Mucosa of stomach (tissue), 1 donor: ENCODE measurements around the gene CRYGN.
A peak's percentile ranks its signal among the peaks of the same experiment; 100 is the strongest.

Source experiments
- H3K27me3 ChIP-seq: one replicate; pipeline ENCODE4 v1.7.0; 2013; ENCODE audit warnings: mild to moderate bottlenecking, low read length; ENCODE audit not compliant: control insufficient read depth, insufficient read depth
- H3K36me3 ChIP-seq: one replicate; pipeline ENCODE4 v1.7.0; 2013; ENCODE audit warnings: low read length; ENCODE audit not compliant: control insufficient read depth, insufficient read depth
- H3K4me1 ChIP-seq: one replicate; pipeline ENCODE4 v1.7.0; 2013; ENCODE audit warnings: mild to moderate bottlenecking, low read length; ENCODE audit not compliant: control insufficient read depth, insufficient read depth
- H3K4me3 ChIP-seq: one replicate; pipeline ENCODE4 v1.7.0; 2013; ENCODE audit warnings: low read length
- H3K9ac ChIP-seq: one replicate; pipeline ENCODE4 v1.7.0; 2013; ENCODE audit warnings: mild to moderate bottlenecking, low read length, moderate library complexity
- H3K9me3 ChIP-seq: one replicate; pipeline ENCODE4 v1.7.0; 2013; ENCODE audit warnings: mild to moderate bottlenecking, low read length, moderate library complexity; ENCODE audit not compliant: control insufficient read depth
- donor health status: Pancreatic carcinoma.

Gene CRYGN

DNA sequence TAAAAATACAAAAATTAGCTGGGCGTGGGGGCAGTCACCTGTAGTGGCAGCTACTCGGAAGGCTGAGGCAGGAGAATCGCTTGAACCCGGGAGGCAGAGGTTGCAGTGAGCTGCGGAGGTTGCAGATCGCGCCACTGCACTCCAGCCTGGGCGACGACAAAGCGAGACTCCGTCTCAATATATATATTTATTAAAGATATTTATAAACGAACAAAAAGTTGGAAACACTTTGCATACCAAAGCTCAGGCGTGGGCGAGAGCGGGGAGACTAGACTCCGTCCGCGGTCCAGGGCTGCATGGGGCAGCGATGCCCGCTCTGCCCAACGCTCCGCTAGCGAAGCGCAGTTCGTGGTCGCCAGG lies 7.9 kb upstream of the CRYGN start:
- no peaks in the 10 kb centered on the region for H3K9me3 ChIP-seq
- no peaks in the 10 kb centered on the region for H3K36me3 ChIP-seq
- peaks cover 3% of the 10 kb centered on the region for H3K4me1 ChIP-seq
- H3K4me3 ChIP-seq: no peak overlapping the region
- peaks cover 12% of the 10 kb centered on the region for H3K27me3 ChIP-seq
- peak overlapping the region; percentile 72 for H3K9ac ChIP-seq

DNA sequence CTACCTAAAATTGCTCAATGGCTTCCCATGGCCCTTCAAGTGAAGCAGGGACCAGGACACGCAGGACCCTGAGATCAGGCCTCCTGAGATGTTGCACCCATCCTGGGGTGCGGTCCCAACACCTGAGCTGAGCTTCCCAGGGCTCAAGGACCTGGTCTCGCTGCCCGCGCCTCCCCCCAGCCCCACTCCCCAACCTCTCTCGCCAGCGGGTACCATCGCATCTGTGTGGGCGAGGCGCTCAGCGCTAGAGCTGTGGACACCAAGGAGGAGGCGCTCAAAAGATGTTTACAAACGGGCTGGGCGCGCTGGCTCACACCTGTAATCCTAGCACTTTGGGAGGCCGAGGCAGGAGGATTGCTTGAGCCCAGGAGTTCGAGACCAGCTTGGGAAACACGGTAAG lies 7.4 kb upstream of the CRYGN start:
- H3K27me3 ChIP-seq: peaks cover 12% of the 10 kb centered on the region
- no peaks in the 10 kb centered on the region for H3K9me3 ChIP-seq
- H3K9ac ChIP-seq: no peak overlapping the region
- H3K36me3 ChIP-seq: no peaks in the 10 kb centered on the region
- H3K4me3 ChIP-seq: no peak overlapping the region
- peaks cover 3% of the 10 kb centered on the region for H3K4me1 ChIP-seq

DNA sequence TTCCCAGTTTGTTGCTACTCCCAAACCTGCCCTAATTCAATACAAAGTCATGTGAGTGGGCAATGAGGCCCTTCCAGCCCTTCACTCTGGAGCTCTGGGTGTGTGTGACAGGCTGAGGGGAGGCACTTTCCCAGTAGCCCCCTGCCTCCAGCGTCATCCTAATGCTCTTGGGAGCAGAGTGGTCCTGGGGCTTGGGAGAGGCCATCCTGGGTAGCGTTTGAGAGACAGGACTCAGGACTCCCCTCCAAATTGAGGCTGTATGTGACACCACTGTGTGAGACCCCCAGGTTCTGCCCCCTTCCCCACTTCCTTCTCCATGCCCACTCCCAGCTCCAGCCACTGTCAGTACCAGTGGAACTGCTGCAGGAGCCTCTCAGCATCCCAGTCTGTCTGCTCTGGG lies 6.5 kb upstream of the CRYGN start:
- Histone ChIP-seq H3K9me3 (no peaks in the 10 kb centered on the region), H3K4me3 (no peak overlapping the region), H3K27me3 (peaks cover 9% of the 10 kb centered on the region), H3K36me3 (no peaks in the 10 kb centered on the region), H3K9ac (no peak overlapping the region), H3K4me1 (peaks cover 3% of the 10 kb centered on the region)

DNA sequence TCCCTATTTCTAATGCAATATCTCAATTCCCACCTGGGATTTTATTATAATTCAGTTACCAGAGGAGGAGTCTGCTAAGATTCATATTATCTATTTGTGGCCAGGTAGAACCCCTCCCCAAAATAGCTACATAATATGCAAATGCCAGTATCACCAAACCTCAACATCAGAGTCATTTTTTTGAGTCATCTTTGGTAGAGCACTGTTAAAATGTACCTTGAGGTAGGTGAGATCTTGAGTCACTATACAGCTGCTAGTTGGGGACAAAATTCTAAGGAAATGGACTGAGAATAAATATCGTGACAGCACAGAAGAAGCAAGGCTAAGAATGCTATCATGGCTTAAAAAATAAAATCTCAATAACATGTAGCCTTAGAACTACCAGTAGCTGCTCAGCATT lies 4.7 kb upstream of the CRYGN start:
- Histone ChIP-seq H3K27me3 (peaks cover 20% of the 10 kb centered on the region), H3K9ac (no peak overlapping the region), H3K9me3 (no peaks in the 10 kb centered on the region), H3K4me1 (peaks cover 7% of the 10 kb centered on the region), H3K36me3 (no peaks in the 10 kb centered on the region), H3K4me3 (no peak overlapping the region)

DNA sequence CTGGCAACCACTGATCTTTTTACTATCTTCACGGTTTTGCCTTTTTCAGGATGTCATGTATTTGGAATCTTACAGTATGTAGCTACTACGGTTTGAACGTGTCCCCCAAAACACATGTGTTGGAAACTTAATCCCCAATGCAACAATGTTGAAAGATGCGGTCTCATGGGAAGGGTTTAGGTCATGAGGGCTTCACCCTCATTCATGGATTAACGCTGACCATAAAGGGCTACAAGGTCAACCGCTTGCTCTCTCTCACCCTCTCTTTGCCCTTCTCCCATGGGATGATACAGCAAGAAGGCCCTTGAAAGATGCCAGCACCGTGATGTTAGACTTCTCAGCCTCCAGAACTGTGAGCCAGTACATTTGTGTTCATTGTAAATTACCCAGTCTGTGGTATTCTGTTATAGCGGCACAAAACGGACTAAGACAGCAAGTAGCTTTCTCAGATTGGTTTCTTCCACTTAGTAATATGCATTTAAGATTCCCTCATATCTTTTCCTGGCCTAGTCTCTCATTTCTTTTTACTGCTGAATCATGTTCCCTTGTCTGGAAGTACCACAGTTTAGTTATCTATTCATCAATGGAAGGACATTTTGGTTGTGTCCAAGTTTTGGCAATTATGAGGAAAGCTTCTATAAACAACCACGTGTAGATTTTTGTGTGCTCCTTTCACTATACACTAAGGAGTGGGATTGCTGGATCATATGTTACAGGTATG lies 3.0 kb upstream of the CRYGN start:
- no peak overlapping the region for H3K4me3 ChIP-seq
- no peaks in the 10 kb centered on the region for H3K9me3 ChIP-seq
- H3K9ac ChIP-seq: no peak overlapping the region
- peaks cover 35% of the 10 kb centered on the region for H3K27me3 ChIP-seq
- H3K4me1 ChIP-seq: peaks cover 4% of the 10 kb centered on the region
- no peaks in the 10 kb centered on the region for H3K36me3 ChIP-seq

DNA sequence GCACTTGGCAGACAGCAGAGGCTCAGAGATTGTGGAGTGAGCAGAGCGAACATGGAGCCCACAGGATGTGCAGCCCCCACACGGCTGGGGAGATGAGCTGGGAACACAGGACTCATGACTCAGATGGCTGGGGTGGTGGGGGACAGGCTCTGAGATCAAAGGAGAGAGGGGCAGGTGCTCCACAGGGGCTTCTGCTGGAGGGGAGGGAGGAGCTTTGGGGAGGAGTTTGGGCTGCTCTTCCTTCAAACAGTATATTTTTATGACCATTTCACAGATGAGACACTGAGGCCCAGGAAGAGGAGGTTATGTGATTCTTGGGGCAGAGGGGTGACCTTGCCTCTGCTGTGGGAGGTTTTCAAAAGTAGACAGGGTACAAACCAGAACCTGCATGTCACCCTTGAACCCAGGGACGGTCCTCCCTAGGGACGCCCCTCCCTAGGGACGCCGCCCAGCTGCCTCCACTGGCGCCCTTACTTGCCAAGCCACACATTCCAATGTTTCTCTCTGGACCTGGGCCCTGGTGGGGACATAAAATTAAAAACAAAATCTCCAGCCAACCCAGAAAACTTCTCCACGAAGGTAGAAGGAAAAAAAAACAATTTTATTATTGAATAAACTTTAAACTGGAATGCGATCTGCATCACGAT lies 981 bp upstream of the CRYGN start:
- Histone ChIP-seq H3K4me1 (peaks cover 4% of the 10 kb centered on the region), H3K9me3 (no peaks in the 10 kb centered on the region), H3K9ac (no peak overlapping the region), H3K4me3 (no peak overlapping the region), H3K36me3 (no peaks in the 10 kb centered on the region), H3K27me3 (peaks cover 31% of the 10 kb centered on the region)

DNA sequence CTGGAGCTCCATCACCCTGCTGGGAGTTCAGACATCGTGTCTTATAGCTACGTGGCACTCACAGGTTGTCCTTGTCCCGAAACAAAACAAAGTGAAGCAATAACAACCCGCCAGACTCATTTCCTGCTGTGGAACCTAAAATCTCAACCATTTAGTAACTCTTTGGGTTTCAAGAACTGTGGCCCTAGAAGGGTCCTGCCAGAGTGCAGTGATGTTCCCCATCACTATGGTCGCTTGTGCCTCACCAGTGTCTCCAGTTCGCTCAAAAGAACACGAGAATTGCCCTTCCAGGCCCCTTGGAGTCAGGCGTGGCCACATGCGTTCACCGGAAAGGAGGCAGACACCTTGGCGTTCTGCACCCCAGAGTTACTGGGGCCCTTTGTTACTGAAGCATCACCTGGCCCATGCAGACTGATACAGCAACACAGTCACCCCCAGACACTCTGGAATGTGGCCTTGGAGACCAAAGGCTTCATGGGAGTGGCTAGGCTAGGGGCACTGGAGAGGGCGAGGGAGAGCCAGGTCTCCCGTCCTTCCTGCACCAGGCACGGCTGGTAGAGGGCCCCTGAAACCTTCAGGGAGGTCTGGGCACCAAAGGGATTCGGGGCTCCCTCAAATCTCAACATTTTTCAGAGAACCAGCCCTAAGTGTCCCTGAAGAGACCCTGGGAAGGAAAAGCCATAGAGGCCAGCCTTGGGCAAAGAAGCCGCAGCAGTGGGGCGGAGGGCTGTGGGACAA lies 908 bp downstream of the CRYGN start:
- no peaks in the 10 kb centered on the region for H3K9me3 ChIP-seq
- peaks cover 4% of the 10 kb centered on the region for H3K4me1 ChIP-seq
- no peak overlapping the region for H3K9ac ChIP-seq
- H3K36me3 ChIP-seq: no peaks in the 10 kb centered on the region
- peaks cover 31% of the 10 kb centered on the region for H3K27me3 ChIP-seq
- no peak overlapping the region for H3K4me3 ChIP-seq

DNA sequence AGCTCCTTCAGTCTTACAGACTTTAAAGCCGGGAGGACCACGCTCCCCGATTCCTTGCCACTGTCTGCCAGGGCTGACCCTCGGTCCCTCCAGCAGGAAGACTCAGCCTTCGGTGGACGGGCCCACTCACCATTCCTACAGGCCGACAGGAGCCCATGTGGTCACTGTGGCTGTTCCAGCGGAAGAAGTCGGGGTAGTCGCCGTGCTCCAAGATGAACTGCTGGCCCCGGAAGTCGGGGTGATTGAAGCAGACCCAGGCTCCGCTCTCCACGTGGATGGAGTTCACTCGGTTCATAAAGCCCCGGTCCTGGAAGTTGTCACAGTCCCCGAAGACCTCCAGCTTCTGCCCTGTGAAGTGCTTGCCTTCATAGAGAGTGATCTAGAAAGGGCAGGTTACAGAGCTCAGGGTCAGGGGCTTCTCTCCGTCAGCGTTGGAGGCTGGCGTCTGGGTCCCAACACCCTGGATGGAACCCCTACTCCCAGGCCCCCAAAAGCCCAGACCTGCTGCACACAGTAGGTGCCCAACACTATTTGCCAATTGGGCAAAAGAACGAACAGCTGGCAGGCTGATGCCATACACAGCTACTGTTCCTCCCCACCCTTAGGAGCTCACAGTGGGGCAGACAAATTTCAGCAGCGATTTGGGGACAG lies 1.9 kb downstream of the CRYGN start:
- Histone ChIP-seq H3K27me3 (peaks cover 35% of the 10 kb centered on the region), H3K9me3 (no peaks in the 10 kb centered on the region), H3K36me3 (no peaks in the 10 kb centered on the region), H3K9ac (no peak overlapping the region), H3K4me1 (peaks cover 4% of the 10 kb centered on the region), H3K4me3 (no peak overlapping the region)

DNA sequence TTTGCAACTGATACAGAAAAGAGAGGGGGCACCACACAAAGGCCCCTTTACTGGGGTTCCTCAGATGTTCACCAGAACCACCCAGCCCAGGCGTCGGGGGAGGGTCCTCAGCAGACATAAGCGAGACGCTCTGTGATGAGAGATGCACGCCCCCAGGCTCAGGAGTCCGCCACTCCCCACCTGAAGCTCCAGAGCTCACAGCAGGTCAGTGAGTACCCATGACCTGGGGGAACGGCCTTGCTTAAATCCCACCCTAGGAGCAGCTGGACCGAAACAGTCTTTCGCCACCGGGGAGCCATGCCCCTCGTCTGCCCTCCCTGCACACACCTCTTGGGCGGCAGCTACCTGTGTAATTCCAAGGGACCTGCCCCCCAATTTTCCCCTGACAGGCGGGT lies 2.8 kb downstream of the CRYGN start:
- no peak overlapping the region for H3K9ac ChIP-seq
- H3K4me1 ChIP-seq: peaks cover 4% of the 10 kb centered on the region
- no peak overlapping the region for H3K4me3 ChIP-seq
- H3K36me3 ChIP-seq: no peaks in the 10 kb centered on the region
- H3K9me3 ChIP-seq: no peaks in the 10 kb centered on the region
- H3K27me3 ChIP-seq: peaks cover 35% of the 10 kb centered on the region

DNA sequence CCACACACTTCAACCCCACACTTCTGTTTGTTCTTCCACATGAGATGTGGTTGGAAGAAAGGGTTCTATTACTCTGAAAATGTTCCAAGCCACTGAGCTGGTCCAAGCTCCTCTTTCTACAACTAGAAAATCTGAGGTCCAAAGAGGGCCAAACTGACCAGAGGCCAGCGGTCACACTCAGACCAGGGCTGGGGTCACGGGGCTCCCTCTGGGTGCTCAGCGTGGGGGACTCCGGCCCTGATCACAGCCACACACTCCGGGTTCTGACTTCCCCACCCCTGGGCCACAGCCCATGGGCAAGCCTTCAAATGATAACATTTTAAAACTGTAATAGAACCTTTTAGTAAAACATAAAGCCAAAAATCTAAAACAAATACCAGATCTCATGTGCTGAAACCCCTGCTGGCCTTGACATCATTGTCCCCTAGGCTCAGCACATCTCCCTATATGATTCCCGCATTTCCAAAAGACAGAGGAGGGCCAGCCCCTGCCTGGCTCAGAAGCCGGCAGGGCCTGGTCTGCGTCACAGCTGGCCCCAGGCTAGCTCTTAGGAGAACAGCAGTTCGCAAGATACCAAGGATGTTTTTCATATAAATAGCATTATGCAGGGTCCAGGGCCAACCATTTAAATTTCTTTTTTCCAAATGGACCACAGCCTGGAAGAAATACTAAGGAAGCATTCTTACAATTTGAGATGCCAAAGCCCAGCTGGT lies 3.3 kb downstream of the CRYGN start:
- H3K9me3 ChIP-seq: no peaks in the 10 kb centered on the region
- no peak overlapping the region for H3K4me3 ChIP-seq
- no peak overlapping the region for H3K9ac ChIP-seq
- peaks cover 35% of the 10 kb centered on the region for H3K27me3 ChIP-seq
- peaks cover 4% of the 10 kb centered on the region for H3K4me1 ChIP-seq
- no peaks in the 10 kb centered on the region for H3K36me3 ChIP-seq

DNA sequence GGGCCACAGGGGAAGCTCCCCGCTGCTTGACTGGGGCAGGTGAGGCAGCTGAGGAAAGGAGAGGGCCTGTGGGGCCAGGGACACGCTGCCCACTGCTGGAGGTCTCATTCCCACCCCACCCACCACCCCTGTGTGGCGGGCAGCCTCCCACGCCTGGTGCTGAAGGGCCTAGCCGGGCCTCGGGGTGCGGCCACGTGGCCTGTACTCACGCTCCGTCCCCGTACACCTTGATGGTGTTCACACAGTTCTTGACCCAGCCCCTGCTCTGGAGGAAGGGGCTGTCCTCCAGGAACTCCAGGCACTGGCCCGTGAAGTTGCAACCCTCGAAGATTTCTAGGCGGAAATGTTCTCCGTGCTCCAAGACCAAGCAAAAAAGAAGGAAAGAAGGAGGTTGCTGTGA lies 4.0 kb downstream of the CRYGN start:
- Histone ChIP-seq H3K4me3 (no peak overlapping the region), H3K27me3 (peaks cover 33% of the 10 kb centered on the region), H3K9ac (no peak overlapping the region), H3K36me3 (no peaks in the 10 kb centered on the region), H3K4me1 (peaks cover 2% of the 10 kb centered on the region), H3K9me3 (no peaks in the 10 kb centered on the region)
